ENCODE data around the gene STAP2.

The STAP2 gene, protein sequence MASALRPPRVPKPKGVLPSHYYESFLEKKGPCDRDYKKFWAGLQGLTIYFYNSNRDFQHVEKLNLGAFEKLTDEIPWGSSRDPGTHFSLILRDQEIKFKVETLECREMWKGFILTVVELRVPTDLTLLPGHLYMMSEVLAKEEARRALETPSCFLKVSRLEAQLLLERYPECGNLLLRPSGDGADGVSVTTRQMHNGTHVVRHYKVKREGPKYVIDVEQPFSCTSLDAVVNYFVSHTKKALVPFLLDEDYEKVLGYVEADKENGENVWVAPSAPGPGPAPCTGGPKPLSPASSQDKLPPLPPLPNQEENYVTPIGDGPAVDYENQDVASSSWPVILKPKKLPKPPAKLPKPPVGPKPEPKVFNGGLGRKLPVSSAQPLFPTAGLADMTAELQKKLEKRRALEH

DNA sequence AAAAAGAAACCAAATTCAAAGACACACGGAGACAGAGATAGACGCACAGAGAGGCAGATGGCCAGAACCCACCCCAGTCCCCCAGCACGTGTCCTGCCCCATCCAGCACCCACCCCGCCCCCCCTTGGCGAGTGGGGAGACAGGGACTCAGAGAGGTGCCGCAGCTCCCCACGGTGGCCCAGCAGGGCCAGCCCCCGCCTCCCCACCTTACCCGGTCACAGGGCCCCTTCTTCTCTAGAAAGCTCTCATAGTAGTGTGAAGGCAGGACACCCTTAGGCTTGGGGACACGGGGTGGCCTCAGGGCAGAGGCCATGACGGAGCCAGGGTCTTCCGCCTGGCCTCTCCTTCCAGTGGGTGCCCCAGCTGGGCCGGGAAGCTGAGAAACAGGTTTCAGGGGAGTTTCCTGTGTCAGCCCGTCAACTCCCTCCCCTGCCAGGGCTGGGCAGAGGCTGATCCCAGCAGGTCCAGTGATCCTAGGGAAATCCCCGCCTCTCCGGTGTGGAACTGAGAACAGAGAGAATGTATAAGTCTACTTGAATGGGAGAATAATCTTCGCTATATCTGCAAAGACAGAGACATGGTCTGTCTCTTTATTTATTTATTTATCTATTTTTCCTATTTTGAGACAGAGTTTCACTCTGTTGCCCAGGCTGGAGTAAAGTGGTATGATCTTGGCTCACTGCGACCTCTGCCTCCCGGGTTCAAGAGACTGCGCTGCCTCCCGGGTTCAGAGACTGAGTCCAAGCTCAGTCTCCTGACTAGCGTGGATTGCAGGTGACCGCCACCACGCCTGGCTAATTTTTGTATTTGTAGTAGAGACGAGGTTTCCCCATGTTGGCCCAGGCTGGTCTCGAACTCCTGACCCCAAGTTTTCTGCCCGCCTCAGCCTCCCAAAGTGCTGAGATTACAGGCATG, at the start of gene STAP2:
TSS of gene STAP2 (minus strand) at position 387 of the 915 bp plus-strand sequence. CDS start at position 313, 74 bp downstream.
- peak; percentile 35 for DNase-seq (ENCODE audit: low read depth)

DNA sequence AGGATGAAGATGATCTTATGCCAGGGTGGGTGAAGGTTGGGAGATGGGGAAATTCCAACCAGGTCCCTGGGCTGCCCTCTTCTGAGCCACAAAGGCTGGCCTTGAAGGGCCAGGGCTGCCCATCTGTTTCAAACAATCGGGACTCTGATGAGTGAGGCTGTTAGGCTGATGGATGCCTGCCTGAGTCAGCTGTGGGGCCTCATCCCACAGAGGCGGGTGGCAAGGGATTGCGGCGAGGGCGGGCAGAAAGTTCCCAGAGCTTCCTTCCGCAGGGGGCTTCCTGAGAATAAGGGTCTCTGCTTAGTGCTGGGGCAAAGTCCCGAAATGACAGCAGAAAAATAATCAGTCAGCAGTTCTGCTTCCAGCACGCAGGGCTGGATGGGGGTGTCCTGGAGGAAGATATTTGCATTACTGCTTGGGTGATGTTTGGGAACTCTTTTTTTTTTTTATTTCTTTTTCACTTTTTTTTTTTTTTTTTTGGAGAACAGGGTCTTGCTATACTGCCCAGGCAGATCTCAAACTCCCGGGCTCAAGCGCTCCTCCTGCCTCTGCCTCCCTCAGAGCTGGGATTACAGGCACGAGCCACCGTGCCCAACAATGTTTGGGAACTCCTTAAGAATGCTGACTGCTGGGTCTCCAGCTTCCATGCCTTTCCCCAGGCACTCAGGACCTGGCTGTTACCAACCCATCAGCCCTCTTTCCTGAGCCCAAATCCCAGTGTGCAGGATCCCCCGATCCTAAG, 47.6 kb upstream of the STAP2 start:
- no peak for DNase-seq (ENCODE audit: low read depth)

DNA sequence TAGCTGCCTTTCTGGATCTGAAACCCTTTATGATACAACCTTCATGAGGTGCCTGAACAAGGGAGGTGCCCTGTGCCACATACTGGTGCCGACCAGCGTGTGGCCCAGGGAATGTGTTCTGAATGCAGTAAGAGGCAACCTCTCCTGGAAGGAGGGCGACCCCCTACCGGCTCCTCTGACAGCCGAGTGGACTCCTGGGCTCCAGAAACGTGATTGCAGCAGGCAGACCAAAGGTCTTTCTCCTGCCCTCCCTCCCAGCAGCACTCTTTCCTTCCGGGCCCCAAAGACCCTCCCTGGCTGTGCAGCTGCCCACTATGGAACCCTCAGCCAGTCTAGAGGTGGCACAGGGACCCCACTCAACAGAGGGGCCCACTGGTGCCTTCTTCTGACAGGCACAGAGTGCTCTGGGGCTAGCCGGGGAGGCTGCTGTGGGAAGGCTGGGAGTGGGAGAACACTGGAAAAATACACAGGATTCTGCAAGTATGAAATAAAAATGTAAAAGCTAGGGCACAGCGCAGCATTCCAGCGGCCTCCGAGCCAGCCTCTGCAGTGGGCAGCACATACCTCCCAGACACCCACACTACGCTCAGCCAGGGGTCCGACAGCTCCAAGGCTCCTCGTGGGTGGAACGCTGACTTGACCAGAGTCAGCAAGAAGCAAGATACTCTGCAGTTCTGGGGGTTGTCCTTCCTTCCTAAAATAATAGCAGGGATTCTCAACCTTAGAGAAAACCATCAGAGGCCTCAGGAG, 46.8 kb upstream of the STAP2 start:
- no peak for DNase-seq (ENCODE audit: low read depth)

DNA sequence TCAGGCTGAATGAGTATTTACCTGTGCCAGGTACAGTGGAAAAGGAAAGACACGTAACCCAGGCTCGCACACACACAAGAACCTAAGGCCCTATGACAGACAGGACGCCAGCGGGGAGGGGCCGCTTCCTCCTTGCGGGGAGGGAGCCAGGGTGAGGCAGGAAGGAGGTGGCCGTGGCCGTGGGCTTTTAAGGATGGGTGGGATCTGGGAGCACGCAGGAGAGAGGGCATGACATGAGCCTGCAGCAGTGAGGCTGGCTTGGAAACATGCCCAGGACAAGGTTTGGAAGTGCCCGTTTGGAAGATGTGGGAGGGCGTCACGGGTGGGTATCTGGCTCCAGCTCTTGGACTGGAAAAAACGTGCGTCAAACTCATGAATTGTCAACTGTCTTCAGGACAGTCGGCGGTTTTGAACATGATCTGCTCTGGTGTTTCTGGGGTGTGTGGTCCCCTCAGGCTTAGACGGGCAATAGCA, 41.7 kb upstream of the STAP2 start:
- DNase-seq (ENCODE audit: low read depth) = no peak

DNA sequence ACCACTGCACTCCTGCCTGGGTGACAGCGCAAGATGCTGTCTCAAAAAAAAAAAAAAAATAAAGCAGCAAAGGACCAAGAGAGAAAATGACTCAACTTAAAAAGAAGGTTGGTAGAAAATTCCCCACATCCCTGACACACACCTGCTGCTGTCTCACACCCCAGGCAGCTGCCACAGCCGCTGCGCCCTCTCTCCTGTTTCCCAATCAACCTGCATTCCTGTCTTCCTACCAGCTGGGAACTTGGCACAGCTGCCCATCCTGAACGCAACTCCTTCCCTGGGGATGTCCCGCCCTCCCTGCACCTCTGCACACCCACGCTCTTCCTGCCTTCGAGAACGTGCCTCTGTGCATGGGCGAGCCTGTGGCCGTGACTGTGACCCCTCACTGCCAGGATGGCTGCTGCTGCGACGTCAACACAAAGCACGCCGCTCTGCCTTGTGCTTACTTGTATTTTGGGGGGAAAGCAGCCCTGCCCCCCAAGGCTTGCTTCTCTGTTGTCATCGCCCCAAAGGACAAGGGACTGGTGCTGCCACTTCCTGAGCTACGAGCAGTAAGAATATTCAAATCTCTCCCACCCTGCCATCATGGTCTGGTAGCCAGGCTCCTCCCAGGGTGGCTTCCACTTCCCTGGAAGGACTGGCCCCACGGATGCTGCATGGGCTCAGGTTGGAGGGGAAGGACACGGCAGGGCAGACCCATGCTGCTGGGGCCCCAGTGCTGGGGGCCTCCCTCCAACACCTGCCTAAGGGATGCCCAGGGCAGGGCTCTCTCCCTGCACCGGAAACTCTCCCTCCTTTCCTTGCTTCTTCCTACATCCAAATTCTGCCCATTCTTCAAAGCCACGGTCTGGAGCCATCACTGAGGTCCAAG, 41.0 kb upstream of the STAP2 start:
- DNase-seq (ENCODE audit: low read depth) = peak; percentile 33

DNA sequence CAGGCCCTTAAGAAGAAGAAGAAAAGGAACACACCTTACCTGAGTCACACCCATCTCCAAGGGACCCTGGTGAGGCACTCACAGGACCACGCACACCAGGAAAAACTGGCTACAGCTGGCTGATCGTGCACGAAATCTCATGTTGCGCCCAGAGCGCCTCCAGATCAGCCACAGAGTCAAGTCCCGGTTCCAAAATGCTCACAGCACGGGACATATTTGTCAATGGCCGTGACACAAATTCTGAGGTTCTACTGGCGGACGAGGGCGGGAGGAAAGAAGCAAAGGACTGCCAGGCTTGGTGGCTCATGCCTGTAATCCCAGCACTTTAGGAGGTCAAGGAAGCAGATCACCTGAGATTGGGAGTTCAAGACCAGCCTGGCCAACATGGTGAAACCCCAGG, 40.3 kb upstream of the STAP2 start:
- no peak for DNase-seq (ENCODE audit: low read depth)

DNA sequence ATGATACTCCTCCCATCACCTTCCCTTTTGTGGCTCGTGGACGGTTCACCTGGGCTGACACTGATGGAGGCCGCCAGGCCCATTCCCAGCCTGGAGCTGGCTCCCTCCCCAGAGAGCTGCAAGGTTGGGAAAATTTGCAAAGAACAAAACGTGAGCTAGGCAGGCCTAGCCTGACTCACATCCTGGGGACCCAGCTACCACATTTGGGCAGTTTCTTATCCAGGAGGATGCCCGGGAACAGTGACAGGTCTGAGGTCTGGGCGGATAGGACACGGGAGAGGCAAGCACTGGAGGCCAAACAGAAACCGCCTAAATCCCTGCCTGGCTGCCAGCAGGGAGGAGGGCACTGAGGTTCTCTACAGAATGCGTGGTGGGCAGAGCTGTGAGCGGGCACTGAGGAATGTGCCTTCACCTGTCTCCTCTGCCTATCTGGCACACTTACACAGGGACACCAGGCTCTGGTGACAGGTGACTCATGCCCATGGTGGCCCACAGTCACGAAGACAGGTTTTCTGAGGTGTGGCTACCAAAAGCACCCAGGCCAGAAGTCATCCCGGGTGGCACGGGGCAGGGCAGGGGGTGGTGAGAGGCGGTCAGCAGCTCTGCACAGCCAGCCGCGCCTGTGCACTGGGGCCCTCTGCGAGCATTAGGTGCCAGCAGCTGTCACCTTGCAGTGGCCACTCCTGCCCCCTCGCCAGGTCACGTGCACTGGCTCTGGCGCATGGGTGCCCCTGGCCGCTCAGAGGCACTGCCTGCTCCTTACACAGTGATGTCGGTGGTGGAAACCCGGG, 38.6 kb upstream of the STAP2 start:
- DNase-seq (ENCODE audit: low read depth) = peak; percentile 66

DNA sequence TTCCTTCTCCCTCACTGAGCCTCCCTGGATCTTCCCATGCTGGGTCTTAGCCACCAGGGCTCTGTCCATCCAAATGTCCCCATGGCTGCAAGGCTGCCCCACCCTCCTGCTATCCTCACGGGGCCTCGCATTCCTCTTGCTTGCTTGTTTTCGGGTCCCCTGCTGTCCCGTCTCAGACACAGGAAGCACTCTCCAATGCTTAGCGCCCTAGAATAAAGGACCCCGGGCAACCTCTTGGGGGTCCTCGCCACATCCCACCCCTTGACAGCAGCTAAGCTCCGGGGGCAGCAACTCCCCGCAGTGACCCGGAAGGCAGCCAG, 38.0 kb upstream of the STAP2 start:
- no peak for DNase-seq (ENCODE audit: low read depth)

DNA sequence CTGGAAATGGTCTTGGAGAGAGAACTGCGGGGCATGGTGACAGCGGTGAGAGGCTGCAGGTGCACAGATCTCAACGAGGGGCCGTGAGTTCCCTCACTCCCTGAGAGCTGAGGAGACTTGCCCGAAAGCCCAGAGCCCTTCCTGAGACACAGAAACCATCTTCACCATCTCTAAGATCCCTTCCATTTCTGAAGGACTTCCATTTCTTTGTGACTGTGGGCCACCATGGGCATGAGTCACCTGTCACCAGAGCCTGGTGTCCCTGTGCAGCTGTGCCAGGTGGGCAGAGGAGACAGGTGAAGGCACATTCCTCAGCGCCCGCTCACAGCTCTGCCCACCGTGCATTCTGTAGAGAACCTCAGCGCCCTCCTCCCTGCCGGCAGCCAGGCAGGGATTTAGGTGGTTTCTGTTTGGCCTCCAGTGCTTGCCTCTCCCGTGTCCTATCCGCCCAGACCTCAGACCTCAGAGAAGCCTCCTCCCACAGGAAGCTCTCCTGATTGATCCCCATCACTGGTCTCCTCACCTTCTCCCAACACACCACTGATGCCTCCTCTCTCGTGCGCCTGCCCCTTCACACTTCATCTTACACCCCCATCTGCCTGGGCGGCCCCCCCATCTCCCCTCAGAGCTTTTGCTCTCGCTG, 37.5 kb upstream of the STAP2 start:
- DNase-seq (ENCODE audit: low read depth) = no peak

DNA sequence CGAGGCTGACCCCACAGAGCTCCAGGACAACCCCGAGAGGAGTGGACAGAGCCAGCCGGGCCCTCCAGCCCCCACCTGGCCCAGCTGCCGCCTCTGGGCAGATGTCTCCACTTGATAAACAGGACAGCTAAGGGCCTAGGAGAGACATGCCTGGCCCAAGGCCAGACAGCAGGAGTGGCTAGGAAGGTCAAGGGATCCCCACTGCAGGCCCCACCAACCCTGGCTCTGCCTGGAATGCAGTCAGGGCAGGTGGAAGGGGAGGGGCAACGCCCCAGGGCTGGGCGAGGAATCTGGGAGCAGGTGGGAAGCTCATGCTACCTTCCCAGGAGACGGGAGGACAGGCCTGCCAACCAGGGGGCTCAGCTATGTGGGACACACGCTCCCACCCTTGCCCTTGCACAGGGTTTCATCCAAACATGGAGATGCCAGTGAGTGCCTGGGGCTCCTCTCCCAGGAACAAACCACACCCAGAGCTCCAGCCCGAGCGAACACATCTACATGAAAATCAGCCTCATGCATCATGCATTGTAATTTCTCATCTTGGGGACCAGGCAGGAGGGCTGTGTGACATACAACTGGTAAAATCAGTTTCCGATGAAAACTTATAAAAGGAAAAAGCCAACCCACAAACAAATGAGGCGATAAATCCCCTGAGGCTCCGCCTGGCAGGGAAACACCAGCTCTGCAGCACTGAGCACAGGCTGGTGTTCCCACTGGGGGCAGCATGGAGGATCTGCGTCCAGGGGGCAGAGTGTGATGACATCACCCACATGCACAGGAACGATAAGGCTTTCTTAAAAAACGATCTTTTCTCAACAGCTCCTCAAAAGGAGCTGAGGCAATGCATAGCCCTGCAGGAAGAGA, 36.8 kb upstream of the STAP2 start:
- peak; percentile 86 for DNase-seq (ENCODE audit: low read depth)

DNA sequence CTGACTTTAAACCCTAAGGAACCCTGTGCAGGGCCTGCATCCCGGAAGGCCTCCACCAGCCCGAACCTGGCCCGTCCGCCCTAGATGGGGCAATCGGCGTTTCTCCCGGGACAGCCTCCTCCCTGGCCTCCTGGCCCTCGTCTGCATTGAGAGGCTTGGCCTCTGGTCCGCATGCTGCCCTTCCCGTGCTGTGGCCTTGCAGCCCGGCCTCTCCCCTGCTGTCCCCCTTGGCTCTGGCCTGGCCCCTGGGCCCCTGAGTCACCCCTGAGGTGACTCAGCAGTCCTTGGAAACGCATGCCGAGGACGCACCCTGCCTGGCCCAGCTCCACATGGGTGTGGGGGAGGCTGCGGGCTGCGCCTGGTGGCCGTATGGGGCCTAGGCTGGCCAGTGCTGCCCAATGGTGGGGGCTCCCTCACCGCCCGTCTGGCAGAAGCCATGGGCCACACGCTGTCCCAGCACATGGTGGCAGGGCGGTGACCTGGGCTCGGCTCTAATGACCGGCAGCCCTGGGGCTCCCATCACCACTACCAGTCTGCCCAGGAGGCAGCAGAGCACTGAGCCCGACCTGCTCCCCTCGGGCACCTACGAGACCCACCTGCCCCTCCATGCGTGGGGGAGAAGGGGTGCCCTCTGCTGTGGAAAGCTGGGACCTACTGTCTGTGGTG, 36.0 kb upstream of the STAP2 start:
- peak; percentile 96 for DNase-seq (ENCODE audit: low read depth)

DNA sequence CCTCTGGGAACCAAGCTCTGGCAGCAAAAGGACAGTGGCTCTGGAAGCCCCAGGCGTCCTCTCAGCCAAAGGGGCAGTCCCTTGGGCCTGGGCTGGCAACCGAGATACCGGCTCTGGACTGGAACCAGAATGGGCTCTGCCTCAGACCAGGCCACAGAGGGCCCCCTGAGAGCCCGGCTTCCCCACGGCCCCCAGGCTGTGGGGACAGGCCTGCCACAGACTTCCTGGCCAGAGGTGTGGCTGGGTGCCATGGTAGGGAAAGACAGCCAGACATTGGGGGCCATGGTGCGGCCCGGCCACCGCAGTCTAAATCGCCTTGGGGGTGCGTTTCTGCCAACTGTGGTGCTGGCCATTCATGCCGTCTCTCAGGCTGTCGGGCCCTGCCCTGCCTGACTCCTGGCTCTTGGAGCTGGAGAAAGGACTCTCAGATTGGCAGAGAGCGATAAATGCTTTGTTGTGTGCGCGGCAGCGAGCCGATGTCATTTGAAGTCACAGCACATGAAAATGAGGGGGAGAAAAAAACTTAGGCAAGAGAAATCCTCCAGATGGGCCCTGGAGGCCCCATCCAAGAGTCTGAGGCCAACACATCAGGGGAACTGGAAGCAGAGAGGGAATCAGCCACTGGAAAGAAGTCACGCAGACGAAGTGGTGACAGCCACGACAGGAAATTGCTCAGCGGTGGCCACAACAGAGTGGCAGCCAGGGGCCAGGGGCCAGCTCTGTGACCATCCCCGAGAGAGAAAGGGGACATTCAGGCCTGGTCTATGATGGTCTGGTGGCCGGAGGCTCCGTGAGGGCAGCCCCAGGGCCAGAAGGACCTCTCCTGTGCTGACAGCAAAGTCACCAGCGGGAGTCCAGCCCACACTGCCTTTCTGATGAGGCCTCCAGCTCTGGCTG, 35.2 kb upstream of the STAP2 start:
- no peak for DNase-seq (ENCODE audit: low read depth)

DNA sequence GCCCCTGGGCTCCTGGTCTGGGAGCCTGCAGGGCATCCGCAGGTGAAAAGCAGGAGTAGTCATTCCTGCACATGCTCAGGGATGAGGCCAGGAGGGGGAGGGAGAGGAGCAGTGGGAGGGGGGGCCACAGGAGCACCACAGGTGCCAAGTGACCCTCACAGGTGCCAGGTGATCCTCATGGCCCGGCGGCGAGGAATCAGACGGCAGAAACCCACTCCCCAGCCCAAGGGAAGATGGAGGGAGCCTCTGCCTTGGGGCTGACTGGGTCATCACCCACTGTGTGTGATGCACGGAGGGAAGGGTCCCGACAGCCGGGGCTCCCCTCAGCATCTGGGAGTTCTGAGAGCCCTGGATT, 34.4 kb upstream of the STAP2 start:
- DNase-seq (ENCODE audit: low read depth) = no peak

DNA sequence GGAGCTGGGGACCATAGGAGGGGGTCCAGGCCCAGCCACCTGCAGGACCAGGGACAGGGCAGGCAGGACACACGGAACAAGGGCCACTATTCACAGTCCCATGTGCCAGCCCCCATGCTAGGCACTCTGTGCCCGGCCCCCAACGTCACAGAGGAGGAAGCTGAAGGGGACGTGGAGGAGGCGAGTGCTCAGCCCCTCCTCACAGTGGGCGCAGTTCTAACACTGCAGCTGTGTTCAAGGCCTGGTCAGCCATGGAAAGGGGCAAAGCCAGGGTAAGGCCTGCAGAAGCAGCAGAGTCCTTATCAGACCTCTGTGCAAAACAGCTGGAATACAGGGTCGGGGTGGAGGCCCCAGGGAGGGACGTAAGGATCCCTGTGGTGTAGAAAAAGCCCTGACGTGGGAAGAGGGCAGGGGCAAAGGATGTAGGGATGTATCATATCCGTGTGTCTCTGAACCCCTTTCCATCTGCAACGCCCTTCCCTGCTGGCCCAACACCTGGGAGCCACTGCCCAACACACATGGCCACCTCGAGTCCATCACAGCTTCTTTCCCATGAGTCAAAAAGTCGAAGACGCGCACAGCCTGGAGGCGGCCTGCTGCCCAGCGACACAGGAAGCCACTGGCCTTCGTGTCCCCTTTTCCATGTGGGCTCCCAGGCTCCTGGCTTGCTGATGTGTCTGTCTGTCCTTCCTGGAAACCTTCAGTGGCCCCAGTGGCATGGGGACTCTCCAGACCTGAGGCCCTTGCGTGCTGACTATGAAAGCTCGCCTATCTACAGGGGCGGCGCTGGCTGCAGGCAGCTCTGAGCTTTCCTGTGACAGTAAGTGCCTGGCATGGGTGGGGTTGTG, 33.8 kb upstream of the STAP2 start:
- no peak for DNase-seq (ENCODE audit: low read depth)

DNA sequence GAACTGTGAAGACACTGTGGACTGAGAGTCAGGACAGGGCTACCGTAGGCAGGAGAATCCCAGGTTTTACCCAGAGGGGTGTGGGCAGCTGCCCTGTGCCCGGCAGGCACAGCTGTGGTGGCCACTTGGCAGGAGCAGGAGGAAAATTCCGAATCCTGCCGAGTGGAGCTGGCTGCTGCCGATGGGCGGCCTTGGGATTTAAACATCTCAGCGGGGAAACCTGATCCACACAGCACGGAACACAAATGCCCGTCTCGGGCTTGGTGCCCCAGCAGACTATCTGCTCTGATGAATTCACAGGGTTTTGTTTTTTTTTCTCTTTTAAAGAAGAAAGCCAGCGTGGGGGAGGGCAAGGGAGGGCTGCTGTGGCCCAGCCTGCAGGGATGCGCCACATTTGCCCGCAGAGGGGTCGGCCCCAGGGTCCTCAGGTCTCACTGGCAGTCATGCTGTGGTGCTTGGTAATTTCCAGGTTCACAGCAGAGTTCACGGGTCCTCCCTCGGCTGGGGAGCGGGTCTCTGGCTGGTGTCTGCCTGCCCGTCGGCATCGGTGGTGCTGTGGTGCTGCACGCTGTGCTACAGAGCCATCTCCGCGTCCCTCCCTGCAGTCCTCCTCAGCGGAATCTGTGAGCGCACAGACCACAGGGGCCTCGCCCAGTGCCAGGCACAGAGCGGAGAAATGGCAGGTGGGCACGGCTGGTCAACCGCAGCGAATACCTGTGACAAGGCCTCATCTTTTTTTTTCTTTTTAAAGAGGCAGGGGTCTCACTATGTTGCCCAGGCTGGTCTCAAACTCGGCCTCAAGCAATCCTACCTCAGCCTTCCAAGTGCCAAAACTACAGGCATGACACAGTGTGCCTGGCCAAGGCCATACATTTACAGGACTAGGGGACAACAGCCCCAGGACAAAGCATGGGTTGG, 32.9 kb upstream of the STAP2 start:
- DNase-seq (ENCODE audit: low read depth) = no peak

Measured in ELR (cell line).